ENCODE measurements around the gene MRPL43.
"Not testable (repeated sequence)": the region's sequence is repeated elsewhere in the genome, so short reads cannot be mapped to it uniquely, and the experiment has no call there.

GRCh38 chr10:101034404-101034803 lies 47.1 kb upstream of the MRPL43 start:
- not testable (repeated sequence) for TF ChIP-seq CTCF (IDR thresholded peaks at IDR 0.05; ENCODE audit: low read depth, low read length); EZH2phosphoT487 (IDR thresholded peaks at IDR 0.05; ENCODE audit: low read depth)
